EH (cell line): ENCODE measurements around the gene RIGI.
"Not testable (repeated sequence)": the region's sequence is repeated elsewhere in the genome, so short reads cannot be mapped to it uniquely, and the experiment has no call there.

ENCODE experiments used
- DNase-seq: peaks from one replicate; pipeline ENCODE4 v3.0.0-alpha.2; 2015; ENCODE audit warnings: low read depth

RIGI gene

GRCh38 chr9:32526041-32526706 lies at the start of gene RIGI:
Gene RIGI, minus strand, starts transcription at chr9:32526196. Its CDS starts 30 bp downstream, at chr9:32526166.
- peak; percentile 93 for DNase-seq

- no peak for DNase-seq
These were observed 48.9 kb upstream of the RIGI start for GRCh38 chr9:32574858-32575257.

- DNase-seq = no peak
These were observed 47.8 kb upstream of the RIGI start for GRCh38 chr9:32573821-32574220.

- DNase-seq = peak; percentile 91
These were observed 47.0 kb upstream of the RIGI start, which contains the start of gene NDUFB6 for GRCh38 chr9:32572900-32573523. Gene NDUFB6, minus strand, starts transcription at chr9:32573159. Its CDS starts 99 bp downstream, at chr9:32573060.

- DNase-seq = peak; percentile 80
These were observed 46.2 kb upstream of the RIGI start for GRCh38 chr9:32571969-32572899.

GRCh38 chr9:32570262-32570661 lies 44.3 kb upstream of the RIGI start:
- DNase-seq = no peak

GRCh38 chr9:32566770-32567169 lies 40.8 kb upstream of the RIGI start:
- DNase-seq = no peak

- no peak for DNase-seq
These were observed 40.0 kb upstream of the RIGI start for GRCh38 chr9:32565967-32566366.

- DNase-seq = no peak
These were observed 32.5 kb upstream of the RIGI start for GRCh38 chr9:32558408-32558934.

- DNase-seq = no peak
These were observed 28.6 kb upstream of the RIGI start for GRCh38 chr9:32554591-32554990.

GRCh38 chr9:32554107-32554506 lies 28.1 kb upstream of the RIGI start:
- no peak for DNase-seq

- peak; percentile 90 for DNase-seq
These were observed 26.3 kb upstream of the RIGI start, which contains the start of the genes SMIM27 and TOPORS for GRCh38 chr9:32552172-32552872. Gene SMIM27, plus strand, starts transcription at chr9:32552327. Its CDS starts 108 bp downstream, at chr9:32552435. Gene TOPORS, minus strand, starts transcription at chr9:32552586. Its CDS starts 150 bp downstream, at chr9:32552436.

GRCh38 chr9:32551276-32552051 lies 25.5 kb upstream of the RIGI start:
- peak; percentile 72 for DNase-seq

GRCh38 chr9:32550562-32551275 lies 24.7 kb upstream of the RIGI start:
- DNase-seq = peak; percentile 91

- peak; percentile 43 for DNase-seq
These were observed 24.2 kb upstream of the RIGI start for GRCh38 chr9:32550150-32550561.

- not testable (repeated sequence) for DNase-seq
These were observed 22.2 kb upstream of the RIGI start for GRCh38 chr9:32548213-32548612.

- no peak for DNase-seq
These were observed 19.9 kb upstream of the RIGI start for GRCh38 chr9:32545884-32546283.

GRCh38 chr9:32543047-32543446 lies 17.1 kb upstream of the RIGI start:
- no peak for DNase-seq

- no peak for DNase-seq
These were observed 7.8 kb upstream of the RIGI start for GRCh38 chr9:32533816-32534215.

GRCh38 chr9:32533336-32533735 lies 7.3 kb upstream of the RIGI start:
- DNase-seq = no peak
